Activated naive CD4-positive, alpha-beta T cell treated with anti-CD3 and anti-CD28 coated beads, Interleukin-2, amount 10 ng/mL, durations not matched to agents 7 days and 5 days (primary cell): ENCODE data around the gene STEAP2.

Experiments
- CTCF ChIA-PET: fragments of 350-600 bp; sonication (Branson Sonifier 250); formaldehyde crosslinking; loops from one replicate; lab custom pipeline; 2021; ENCODE audit warnings: antibody characterized with exemption; lab: Charles Lee
- DNase-seq: peaks from one replicate; pipeline ENCODE4 v3.0.0-alpha.2; 2020
- H3K27ac Mint-ChIP-seq: one replicate; pipeline ENCODE4 v1.8.0; 2021; ENCODE audit warnings: mild to moderate bottlenecking, moderate library complexity, mixed read lengths
- H3K27me3 Mint-ChIP-seq: one replicate; pipeline ENCODE4 v1.8.0; 2021; ENCODE audit warnings: mild to moderate bottlenecking, mixed read lengths
- H3K36me3 Mint-ChIP-seq: one replicate; pipeline ENCODE4 v1.8.0; 2021; ENCODE audit warnings: mixed read lengths
- H3K4me1 Mint-ChIP-seq: one replicate; pipeline ENCODE4 v1.8.0; 2021; ENCODE audit warnings: mixed read lengths
- H3K4me3 Mint-ChIP-seq: one replicate; pipeline ENCODE4 v1.8.0; 2021; ENCODE audit warnings: mild to moderate bottlenecking, moderate library complexity, mixed read lengths
- H3K9me3 Mint-ChIP-seq: one replicate; pipeline ENCODE4 v1.8.0; 2021; ENCODE audit warnings: mixed read lengths

STEAP2 gene

GRCh38 chr7:90210981-90211380, 559 bp upstream of the STEAP2 start:
- H3K36me3 Mint-ChIP-seq: no peaks in the 10 kb centered on the region
- H3K27ac Mint-ChIP-seq: no peak overlapping the region
- H3K4me1 Mint-ChIP-seq: peaks cover 8% of the 10 kb centered on the region
- CTCF ChIA-PET: interaction anchor here (1.1 to 1.5 kb wide), 5 partner anchors 13 to 222 kb away, joined by 3 to 7 read pairs (median 4); partner anchors contain the start of gene STEAP1
- DNase-seq: no peak
- peaks cover 10% of the 10 kb centered on the region for H3K27me3 Mint-ChIP-seq
- no peaks in the 10 kb centered on the region for H3K9me3 Mint-ChIP-seq
- H3K4me3 Mint-ChIP-seq: no peak overlapping the region

GRCh38 chr7:90212149-90212495, 582 bp downstream of the STEAP2 start:
- Mint-ChIP-seq H3K9me3 (no peaks in the 10 kb centered on the region), H3K4me1 (peaks cover 8% of the 10 kb centered on the region), H3K27ac (no peak overlapping the region), H3K36me3 (no peaks in the 10 kb centered on the region), H3K4me3 (no peak overlapping the region), H3K27me3 (peaks cover 7% of the 10 kb centered on the region)
- CTCF ChIA-PET: interaction anchor here (0.9 to 1.5 kb wide), 4 partner anchors 12 to 58 kb away, joined by 3 to 7 read pairs (median 4); partner anchors contain the start of gene STEAP1
- no peak for DNase-seq

- Mint-ChIP-seq H3K4me3 (no peak overlapping the region), H3K36me3 (no peaks in the 10 kb centered on the region), H3K27me3 (no peaks in the 10 kb centered on the region), H3K9me3 (no peaks in the 10 kb centered on the region), H3K27ac (no peak overlapping the region), H3K4me1 (peaks cover 8% of the 10 kb centered on the region)
- CTCF ChIA-PET: no interaction called here
- no peak for DNase-seq
Measured at GRCh38 chr7:90213521-90213920, 2.0 kb downstream of the STEAP2 start.

GRCh38 chr7:90216080-90216674, 4.6 kb downstream of the STEAP2 start:
- no peak overlapping the region for H3K4me3 Mint-ChIP-seq
- no peak overlapping the region for H3K27ac Mint-ChIP-seq
- peaks cover 4% of the 10 kb centered on the region for H3K4me1 Mint-ChIP-seq
- no peak for DNase-seq
- CTCF ChIA-PET: no interaction called here
- H3K27me3 Mint-ChIP-seq: no peaks in the 10 kb centered on the region
- no peaks in the 10 kb centered on the region for H3K36me3 Mint-ChIP-seq
- H3K9me3 Mint-ChIP-seq: no peaks in the 10 kb centered on the region

GRCh38 chr7:90216771-90217170, 5.2 kb downstream of the STEAP2 start:
- no peak for DNase-seq
- Mint-ChIP-seq H3K4me1 (no peaks in the 10 kb centered on the region), H3K4me3 (no peak overlapping the region), H3K9me3 (no peaks in the 10 kb centered on the region), H3K27me3 (no peaks in the 10 kb centered on the region), H3K36me3 (no peaks in the 10 kb centered on the region), H3K27ac (no peak overlapping the region)
- CTCF ChIA-PET: no interaction called here

GRCh38 chr7:90222390-90222789, 10.8 kb downstream of the STEAP2 start:
- CTCF ChIA-PET: no interaction called here
- no peaks in the 10 kb centered on the region for H3K27me3 Mint-ChIP-seq
- DNase-seq: no peak
- no peak overlapping the region for H3K4me3 Mint-ChIP-seq
- no peaks in the 10 kb centered on the region for H3K9me3 Mint-ChIP-seq
- no peaks in the 10 kb centered on the region for H3K4me1 Mint-ChIP-seq
- H3K36me3 Mint-ChIP-seq: no peaks in the 10 kb centered on the region
- no peak overlapping the region for H3K27ac Mint-ChIP-seq

GRCh38 chr7:90222811-90223725, 11.5 kb downstream of the STEAP2 start:
- Mint-ChIP-seq H3K4me1 (no peaks in the 10 kb centered on the region), H3K36me3 (no peaks in the 10 kb centered on the region), H3K9me3 (no peaks in the 10 kb centered on the region), H3K27ac (no peak overlapping the region), H3K27me3 (no peaks in the 10 kb centered on the region), H3K4me3 (no peak overlapping the region)
- no peak for DNase-seq
- CTCF ChIA-PET: interaction anchor here (1.0 to 1.3 kb wide), 2 partner anchors 11 to 69 kb away, joined by 3 read pairs; partner anchors contain the start of genes STEAP1 and STEAP2

GRCh38 chr7:90224195-90224594, 12.7 kb downstream of the STEAP2 start:
- Mint-ChIP-seq H3K9me3 (no peaks in the 10 kb centered on the region), H3K27ac (no peak overlapping the region), H3K4me3 (no peak overlapping the region), H3K4me1 (no peaks in the 10 kb centered on the region), H3K36me3 (no peaks in the 10 kb centered on the region), H3K27me3 (no peaks in the 10 kb centered on the region)
- no peak for DNase-seq
- CTCF ChIA-PET: interaction anchor here (0.6 to 1.3 kb wide), 2 partner anchors 12 to 39 kb away, joined by 3 read pairs; partner anchors contain the start of gene STEAP2

- Mint-ChIP-seq H3K9me3 (no peaks in the 10 kb centered on the region), H3K4me3 (no peak overlapping the region), H3K27ac (no peak overlapping the region), H3K4me1 (no peaks in the 10 kb centered on the region), H3K27me3 (no peaks in the 10 kb centered on the region), H3K36me3 (no peaks in the 10 kb centered on the region)
- CTCF ChIA-PET: no interaction called here
- no peak for DNase-seq
Measured at GRCh38 chr7:90225181-90225580, 13.6 kb downstream of the STEAP2 start.

- Mint-ChIP-seq H3K4me1 (no peaks in the 10 kb centered on the region), H3K9me3 (no peaks in the 10 kb centered on the region), H3K27me3 (no peaks in the 10 kb centered on the region), H3K4me3 (no peak overlapping the region), H3K36me3 (no peaks in the 10 kb centered on the region), H3K27ac (no peak overlapping the region)
- DNase-seq: no peak
- CTCF ChIA-PET: no interaction called here
Measured at GRCh38 chr7:90225601-90226000, 14.1 kb downstream of the STEAP2 start.

- H3K27ac Mint-ChIP-seq: no peak overlapping the region
- no peaks in the 10 kb centered on the region for H3K4me1 Mint-ChIP-seq
- H3K9me3 Mint-ChIP-seq: no peaks in the 10 kb centered on the region
- DNase-seq: no peak
- H3K4me3 Mint-ChIP-seq: no peak overlapping the region
- no peaks in the 10 kb centered on the region for H3K27me3 Mint-ChIP-seq
- CTCF ChIA-PET: no interaction called here
- H3K36me3 Mint-ChIP-seq: no peaks in the 10 kb centered on the region
Measured at GRCh38 chr7:90227259-90227658, 15.7 kb downstream of the STEAP2 start.

- Mint-ChIP-seq H3K27me3 (no peaks in the 10 kb centered on the region), H3K4me1 (no peaks in the 10 kb centered on the region), H3K36me3 (no peaks in the 10 kb centered on the region), H3K9me3 (no peaks in the 10 kb centered on the region), H3K27ac (no peak overlapping the region), H3K4me3 (no peak overlapping the region)
- DNase-seq: no peak
- CTCF ChIA-PET: interaction anchor here (1.2 kb wide), 1 partner anchor 75 kb away, joined by 4 read pairs; the partner anchor contains the start of gene STEAP1
Measured at GRCh38 chr7:90229682-90230081, 18.1 kb downstream of the STEAP2 start.

GRCh38 chr7:90230834-90231233, 19.3 kb downstream of the STEAP2 start:
- H3K4me3 Mint-ChIP-seq: no peak overlapping the region
- H3K36me3 Mint-ChIP-seq: no peaks in the 10 kb centered on the region
- no peak overlapping the region for H3K27ac Mint-ChIP-seq
- H3K27me3 Mint-ChIP-seq: no peaks in the 10 kb centered on the region
- no peak for DNase-seq
- no peaks in the 10 kb centered on the region for H3K9me3 Mint-ChIP-seq
- CTCF ChIA-PET: no interaction called here
- no peaks in the 10 kb centered on the region for H3K4me1 Mint-ChIP-seq

- Mint-ChIP-seq H3K9me3 (no peaks in the 10 kb centered on the region), H3K27me3 (no peaks in the 10 kb centered on the region), H3K36me3 (no peaks in the 10 kb centered on the region), H3K4me1 (no peaks in the 10 kb centered on the region), H3K27ac (no peak overlapping the region), H3K4me3 (no peak overlapping the region)
- DNase-seq: no peak
- CTCF ChIA-PET: no interaction called here
Measured at GRCh38 chr7:90231304-90231703, 19.8 kb downstream of the STEAP2 start.

GRCh38 chr7:90232430-90232829, 20.9 kb downstream of the STEAP2 start:
- no peak overlapping the region for H3K4me3 Mint-ChIP-seq
- H3K36me3 Mint-ChIP-seq: no peaks in the 10 kb centered on the region
- no peaks in the 10 kb centered on the region for H3K27me3 Mint-ChIP-seq
- H3K27ac Mint-ChIP-seq: no peak overlapping the region
- CTCF ChIA-PET: no interaction called here
- no peaks in the 10 kb centered on the region for H3K4me1 Mint-ChIP-seq
- DNase-seq: no peak
- no peaks in the 10 kb centered on the region for H3K9me3 Mint-ChIP-seq
